Measurements from ENCODE around the gene KRT3. TPM values are rescaled to one million over a fixed set of nuclear protein-coding genes. Genes with fewer than 3 reads are reported as not detected.

Gene KRT3
- total and polyA plus RNA-seq, 4 donors = not detected

DNA sequence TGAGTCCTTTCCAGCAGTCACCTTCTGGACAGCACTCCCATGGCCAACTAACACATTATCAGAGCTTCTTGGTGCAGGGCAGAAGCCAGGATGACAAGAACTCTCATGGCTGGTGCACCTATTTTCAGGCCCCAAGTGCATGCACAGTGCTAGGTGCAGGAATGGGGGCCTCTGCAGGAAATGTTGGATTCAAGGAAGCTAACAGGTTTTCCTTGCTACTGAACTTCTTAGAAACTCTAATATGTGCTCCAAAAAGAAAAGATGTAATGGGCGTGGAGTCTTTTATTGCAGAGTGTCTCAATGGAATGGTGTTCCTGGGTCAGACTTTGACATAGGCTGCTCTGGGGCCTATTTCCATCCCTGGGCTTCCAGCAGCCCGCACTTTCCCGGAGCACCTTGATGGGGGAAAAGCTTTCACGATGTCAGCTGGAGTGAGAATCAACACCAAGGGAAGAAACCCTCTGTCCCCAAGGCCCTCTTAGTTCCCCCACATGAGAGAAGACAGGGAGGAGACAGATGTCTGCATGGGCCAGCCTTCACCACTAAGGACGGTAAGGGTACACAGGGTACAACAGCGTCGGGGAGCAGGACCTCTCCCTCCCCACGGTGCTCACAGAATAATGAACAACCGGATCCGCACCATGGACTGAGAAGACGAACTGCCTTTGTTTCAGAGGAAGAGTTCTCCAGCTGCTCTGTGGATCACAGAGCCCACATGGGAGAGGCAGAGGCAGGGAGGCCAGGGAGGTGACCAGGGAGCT lies 6.9 kb downstream of the KRT3 start (continued):
- no peak for TF ChIP-seq ATF3 (IDR thresholded peaks at IDR 0.05)
- no peak for TF ChIP-seq YY1 (IDR thresholded peaks at IDR 0.05)
- no peak for TF ChIP-seq HNF4A (conservative IDR thresholded peaks at IDR 0.05)
- no peak for TF ChIP-seq FOXA1 (IDR thresholded peaks at IDR 0.05)

GRCh38 chr12:52788192-52788875 lies 7.6 kb downstream of the KRT3 start:
- Histone ChIP-seq H3K36me3 (ENCODE audit: control insufficient read depth in 4 of 4, insufficient read depth in 3 of 4, low read depth in 1 of 4, low read length in 3 of 4) (no peaks in the 10 kb centered on the region), H3K4me3 (ENCODE audit: low read depth in 1 of 3, low read length in 3 of 3) (no peak overlapping the region), H3K9ac (ENCODE audit: low read depth in 1 of 2, low read length in 2 of 2) (no peak overlapping the region), H3K27me3 (ENCODE audit: control insufficient read depth in 4 of 4, insufficient read depth in 4 of 4, low read length in 3 of 4) (peaks cover 0 to 2% (median 0%) of the 10 kb centered on the region in 4 donors), H3K4me1 (ENCODE audit: control insufficient read depth in 4 of 4, insufficient read depth in 4 of 4, low read length in 3 of 4) (no peaks in the 10 kb centered on the region), H3K27ac (ENCODE audit: low read depth in 1 of 2, low read length in 2 of 2) (no peak overlapping the region), H3K9me3 (ENCODE audit: control insufficient read depth in 4 of 4, low read length in 3 of 4) (no peaks in the 10 kb centered on the region)
- WGBS = 82% methylated on average over 6 of the region's 6 CpGs
- no peak for DNase-seq (ENCODE audit: low spot score)
- TF ChIP-seq SP1 (IDR thresholded peaks at IDR 0.05) = no peak
- TF ChIP-seq JUND (IDR thresholded peaks at IDR 0.05) = no peak
- no peak for TF ChIP-seq CTCF (IDR thresholded peaks at IDR 0.05; ENCODE audit: low read depth, low read length, missing input control)
- TF ChIP-seq TAF1 (conservative IDR thresholded peaks at IDR 0.05) = no peak
- no peak for TF ChIP-seq HNF4G (IDR thresholded peaks at IDR 0.05)
- TF ChIP-seq EGR1 (IDR thresholded peaks at IDR 0.05; ENCODE audit: low read depth in 2 of 2) = no peak
- TF ChIP-seq FOXA1 (IDR thresholded peaks at IDR 0.05) = no peak
- no peak for TF ChIP-seq YY1 (IDR thresholded peaks at IDR 0.05)
- TF ChIP-seq FOXA2 (IDR thresholded peaks at IDR 0.05) = no peak
- no peak for TF ChIP-seq HNF4A (conservative IDR thresholded peaks at IDR 0.05)
- no peak for TF ChIP-seq REST (IDR thresholded peaks at IDR 0.05)
- no peak for TF ChIP-seq RXRA (IDR thresholded peaks at IDR 0.05)
- TF ChIP-seq RAD21 (IDR thresholded peaks at IDR 0.05) = no peak

Data from liver (tissue), 9 donors.